SK-N-SH treated with all-trans-retinoic acid at 6 μM for 48 hours (cell line): ENCODE data around the gene OBSCN.

Experiments
- ATAC-seq: fragments of 200-7000 bp; cut with Tn5 transposase; 3 replicates; pipeline ENCODE4 v1.9.1; 2020; ENCODE audit warnings: mild to moderate bottlenecking, moderate library complexity
- ARNTL ChIP-seq: fragments of 450-650 bp; formaldehyde crosslinking; IDR thresholded peaks from 2 replicates; pipeline ENCODE4 v1.5.0; 2020; ENCODE audit warnings: low read depth, mild to moderate bottlenecking, moderate library complexity, borderline replicate concordance
- BACH2 ChIP-seq: fragments of 250-450 bp; sonication (Bioruptor Pico); IDR thresholded peaks from 2 replicates; pipeline ENCODE4 v1.9.0; 2021; ENCODE audit warnings: mild to moderate bottlenecking, borderline replicate concordance
- CREB5 ChIP-seq: fragments of 250-450 bp; sonication (Bioruptor Pico); IDR thresholded peaks from 2 replicates; pipeline ENCODE4 v1.5.1; 2020; ENCODE audit warnings: low read depth, mild to moderate bottlenecking, moderate library complexity
- CSDC2 ChIP-seq: fragments of 250-450 bp; sonication (Bioruptor Pico); IDR thresholded peaks from 2 replicates; pipeline ENCODE4 v1.5.0; 2020; ENCODE audit warnings: mild to moderate bottlenecking, moderate library complexity
- CSRNP3 ChIP-seq: fragments of 250-450 bp; sonication (Bioruptor Pico); IDR thresholded peaks from 2 replicates; pipeline ENCODE4 v1.5.1; 2021; ENCODE audit warnings: mild to moderate bottlenecking, moderate library complexity
- ESRRG ChIP-seq: fragments of 250-450 bp; sonication (Bioruptor Pico); IDR thresholded peaks from 2 replicates; pipeline ENCODE4 v1.6.1; 2021; ENCODE audit warnings: mild to moderate bottlenecking
- GLIS3 ChIP-seq: fragments of 250-450 bp; sonication (Bioruptor Pico); IDR thresholded peaks from 2 replicates; pipeline ENCODE4 v1.5.0; 2020; ENCODE audit warnings: mild to moderate bottlenecking, moderate library complexity
- ISL1 ChIP-seq: fragments of 250-450 bp; sonication (Bioruptor Pico); IDR thresholded peaks from 2 replicates; pipeline ENCODE4 v2.1.2; 2022; ENCODE audit warnings: mild to moderate bottlenecking, moderate library complexity
- OSR1 ChIP-seq: fragments of 250-450 bp; sonication (Bioruptor Pico); IDR thresholded peaks from 2 replicates; pipeline ENCODE4 v1.8.0; 2022; ENCODE audit warnings: moderate library complexity, mild to moderate bottlenecking, inconsistent platforms
- PATZ1 ChIP-seq: fragments of 250-450 bp; sonication (Bioruptor Pico); IDR thresholded peaks from 2 replicates; pipeline ENCODE4 v1.8.0; 2020; ENCODE audit warnings: mild to moderate bottlenecking, moderate library complexity, borderline replicate concordance
- POU6F1 ChIP-seq: fragments of 250-450 bp; sonication (Bioruptor Pico); IDR thresholded peaks from 2 replicates; pipeline ENCODE4 v1.8.0; 2021; ENCODE audit warnings: low read depth, mild to moderate bottlenecking, moderate library complexity, borderline replicate concordance
- RARB ChIP-seq: fragments of 250-450 bp; sonication (Bioruptor Pico); IDR thresholded peaks from 2 replicates; pipeline ENCODE4 v1.8.0; 2021; ENCODE audit warnings: mild to moderate bottlenecking, moderate library complexity
- TCF4 ChIP-seq: fragments of 250-450 bp; sonication (Bioruptor Pico); IDR thresholded peaks from 2 replicates; pipeline ENCODE4 v1.8.0; 2021; ENCODE audit warnings: mild to moderate bottlenecking, moderate library complexity, borderline replicate concordance
- TOX ChIP-seq: fragments of 250-450 bp; sonication (Bioruptor Pico); IDR thresholded peaks from 2 replicates; pipeline ENCODE4 v1.8.0; 2021; ENCODE audit warnings: mild to moderate bottlenecking, moderate library complexity, borderline replicate concordance
- TSHZ2 ChIP-seq: fragments of 250-450 bp; sonication (Bioruptor Pico); IDR thresholded peaks from 2 replicates; pipeline ENCODE4 v1.5.0; 2020; ENCODE audit warnings: mild to moderate bottlenecking, moderate library complexity
- ZC3H10 ChIP-seq: fragments of 250-450 bp; sonication (Bioruptor Pico); IDR thresholded peaks from 2 replicates; pipeline ENCODE4 v1.5.1; 2021; ENCODE audit warnings: mild to moderate bottlenecking, moderate library complexity
- ZFP3 ChIP-seq: fragments of 250-450 bp; sonication (Bioruptor Pico); IDR thresholded peaks from 2 replicates; pipeline ENCODE4 v1.5.0; 2020; ENCODE audit warnings: mild to moderate bottlenecking, moderate library complexity
- ZFP30 ChIP-seq: fragments of 450-650 bp; formaldehyde crosslinking; IDR thresholded peaks from 2 replicates; pipeline ENCODE4 v1.5.0; 2022; ENCODE audit warnings: mild to moderate bottlenecking, moderate library complexity
- ZNF565 ChIP-seq: fragments of 450-650 bp; formaldehyde crosslinking; conservative IDR thresholded peaks from 2 replicates; pipeline ENCODE4 v1.5.0; 2020; ENCODE audit warnings: low read depth, mild to moderate bottlenecking, moderate library complexity
- ZNF70 ChIP-seq: fragments of 450-650 bp; formaldehyde crosslinking; IDR thresholded peaks from 2 replicates; pipeline ENCODE4 v1.5.0; 2020; ENCODE audit warnings: mild to moderate bottlenecking, moderate library complexity
- ZNF8 ChIP-seq: fragments of 450-650 bp; formaldehyde crosslinking; IDR thresholded peaks from 2 replicates; pipeline ENCODE4 v1.5.0; 2020; ENCODE audit warnings: mild to moderate bottlenecking, moderate library complexity

Gene OBSCN

GRCh38 chr1:228238461-228238860, 30.6 kb downstream of the OBSCN start:
- TF ChIP-seq CSDC2 (CRISPR knock-in tag) (no peak), ARNTL (CRISPR knock-in tag) (no peak), ISL1 (CRISPR knock-in tag) (no peak)
- no peak for ATAC-seq

GRCh38 chr1:228240411-228241240, 32.8 kb downstream of the OBSCN start:
- no peak for ATAC-seq
- no peak for TF ChIP-seq ISL1 (CRISPR knock-in tag)
- TF ChIP-seq, all 23 proteins: peak for 0

- TF ChIP-seq PATZ1 (CRISPR knock-in tag), result no peak
- no peak for TF ChIP-seq CSDC2 (CRISPR knock-in tag)
- TF ChIP-seq ARNTL (CRISPR knock-in tag), result no peak
- no peak for TF ChIP-seq GLIS3 (CRISPR knock-in tag)
- no peak for TF ChIP-seq ZNF8 (CRISPR knock-in tag)
- TF ChIP-seq ESRRG (CRISPR knock-in tag), result no peak
- no peak for TF ChIP-seq RARB (CRISPR knock-in tag)
- TF ChIP-seq BACH2 (CRISPR knock-in tag), result no peak
- no peak for TF ChIP-seq ISL1 (CRISPR knock-in tag)
- ATAC-seq, result no peak
Observed at GRCh38 chr1:228241259-228241658, 33.4 kb downstream of the OBSCN start.

- TF ChIP-seq GLIS3 (CRISPR knock-in tag) (no peak), ESRRG (CRISPR knock-in tag) (no peak), POU6F1 (CRISPR knock-in tag) (no peak), TCF4 (no peak), ZFP30 (CRISPR knock-in tag) (no peak), TSHZ2 (CRISPR knock-in tag) (no peak), TOX (CRISPR knock-in tag) (no peak), ZNF8 (CRISPR knock-in tag) (no peak), CREB5 (CRISPR knock-in tag) (no peak), ZNF565 (no peak), ZFP3 (CRISPR knock-in tag) (no peak), OSR1 (CRISPR knock-in tag) (no peak), ZNF70 (CRISPR knock-in tag) (no peak), CSRNP3 (no peak), CSDC2 (CRISPR knock-in tag) (no peak), BACH2 (CRISPR knock-in tag) (no peak), ARNTL (CRISPR knock-in tag) (no peak), ZC3H10 (no peak)
- no peak for ATAC-seq
Observed at GRCh38 chr1:228242409-228242808, 34.6 kb downstream of the OBSCN start.
